ENCODE data around the gene RAB31.

The RAB31 gene

GRCh38 chr18:9712130-9712577 lies 4.1 kb downstream of the RAB31 start:
- DNase-seq (ENCODE audit: low spot score in 2 of 2) (no peak), ATAC-seq (ENCODE audit: low read depth) (no peak)
- Mint-ChIP-seq H3K9me3 (no peaks in the 10 kb centered on the region), H3K4me1 (peaks cover 58% of the 10 kb centered on the region), H3K4me3 (peak overlapping the region; percentile 72), H3K27me3 (no peaks in the 10 kb centered on the region), H3K36me3 (no peaks in the 10 kb centered on the region), H3K27ac (peak overlapping the region; percentile 98)

GRCh38 chr18:9712611-9713010 lies 4.5 kb downstream of the RAB31 start:
- no peaks in the 10 kb centered on the region for H3K9me3 Mint-ChIP-seq
- no peaks in the 10 kb centered on the region for H3K27me3 Mint-ChIP-seq
- H3K4me1 Mint-ChIP-seq: peaks cover 63% of the 10 kb centered on the region
- ATAC-seq (ENCODE audit: low read depth) (no peak), DNase-seq (ENCODE audit: low spot score in 2 of 2) (no peak)
- peaks cover 3% of the 10 kb centered on the region for H3K36me3 Mint-ChIP-seq
- peak overlapping the region; percentile 72 for H3K4me3 Mint-ChIP-seq
- H3K27ac Mint-ChIP-seq: peak overlapping the region; percentile 98

GRCh38 chr18:9714266-9715087 lies 6.4 kb downstream of the RAB31 start:
- H3K4me3 Mint-ChIP-seq: peak overlapping the region; percentile 2
- no peaks in the 10 kb centered on the region for H3K27me3 Mint-ChIP-seq
- ATAC-seq (ENCODE audit: low read depth): no peak
- peak overlapping the region; percentile 80 for H3K27ac Mint-ChIP-seq
- no peaks in the 10 kb centered on the region for H3K9me3 Mint-ChIP-seq
- peaks cover 3% of the 10 kb centered on the region for H3K36me3 Mint-ChIP-seq
- H3K4me1 Mint-ChIP-seq: peaks cover 63% of the 10 kb centered on the region
- DNase-seq (ENCODE audit: low spot score in 2 of 2): no peak

- Mint-ChIP-seq H3K4me3 (peak overlapping the region; percentile 2), H3K27me3 (no peaks in the 10 kb centered on the region), H3K27ac (peak overlapping the region; percentile 80), H3K36me3 (peaks cover 4% of the 10 kb centered on the region), H3K4me1 (peaks cover 58% of the 10 kb centered on the region), H3K9me3 (no peaks in the 10 kb centered on the region)
- ATAC-seq (ENCODE audit: low read depth) (no peak), DNase-seq (ENCODE audit: low spot score in 2 of 2) (no peak)
Observed at GRCh38 chr18:9715088-9715343, 6.9 kb downstream of the RAB31 start.

GRCh38 chr18:9715978-9716774 lies 8.1 kb downstream of the RAB31 start:
- H3K36me3 Mint-ChIP-seq: peaks cover 8% of the 10 kb centered on the region
- H3K27me3 Mint-ChIP-seq: no peaks in the 10 kb centered on the region
- H3K4me1 Mint-ChIP-seq: peaks cover 59% of the 10 kb centered on the region
- DNase-seq (ENCODE audit: low spot score in 2 of 2) (no peak), ATAC-seq (ENCODE audit: low read depth) (no peak)
- H3K9me3 Mint-ChIP-seq: no peaks in the 10 kb centered on the region
- peak overlapping the region; percentile 61 for H3K27ac Mint-ChIP-seq
- no peak overlapping the region for H3K4me3 Mint-ChIP-seq

GRCh38 chr18:9716780-9717563 lies 8.9 kb downstream of the RAB31 start:
- Mint-ChIP-seq H3K27ac (peak overlapping the region; percentile 61), H3K27me3 (no peaks in the 10 kb centered on the region), H3K9me3 (no peaks in the 10 kb centered on the region), H3K4me3 (peak overlapping the region; percentile 37), H3K36me3 (peaks cover 13% of the 10 kb centered on the region), H3K4me1 (peaks cover 59% of the 10 kb centered on the region)
- ATAC-seq (ENCODE audit: low read depth) (peak; percentile 64), DNase-seq (ENCODE audit: low spot score in 2 of 2) (no peak)

GRCh38 chr18:9719421-9719981 lies 11.4 kb downstream of the RAB31 start:
- Mint-ChIP-seq H3K36me3 (peaks cover 26% of the 10 kb centered on the region), H3K27ac (no peak overlapping the region), H3K27me3 (no peaks in the 10 kb centered on the region), H3K4me3 (no peak overlapping the region), H3K4me1 (peaks cover 44% of the 10 kb centered on the region), H3K9me3 (no peaks in the 10 kb centered on the region)
- DNase-seq (ENCODE audit: low spot score in 2 of 2) (no peak), ATAC-seq (ENCODE audit: low read depth) (no peak)

- Mint-ChIP-seq H3K9me3 (no peaks in the 10 kb centered on the region), H3K27me3 (no peaks in the 10 kb centered on the region), H3K4me1 (peaks cover 38% of the 10 kb centered on the region), H3K4me3 (no peak overlapping the region), H3K36me3 (peaks cover 31% of the 10 kb centered on the region), H3K27ac (peak overlapping the region; percentile 9)
- DNase-seq (ENCODE audit: low spot score in 2 of 2): no peak
- ATAC-seq (ENCODE audit: low read depth): no peak
Observed at GRCh38 chr18:9720327-9720726, 12.2 kb downstream of the RAB31 start.

- Mint-ChIP-seq H3K27ac (peak overlapping the region; percentile 71), H3K4me1 (peaks cover 35% of the 10 kb centered on the region), H3K36me3 (peaks cover 34% of the 10 kb centered on the region), H3K9me3 (no peaks in the 10 kb centered on the region), H3K4me3 (no peak overlapping the region), H3K27me3 (no peaks in the 10 kb centered on the region)
- ATAC-seq (ENCODE audit: low read depth): no peak
- no peak for DNase-seq (ENCODE audit: low spot score in 2 of 2)
Observed at GRCh38 chr18:9721893-9722550, 13.9 kb downstream of the RAB31 start.

GRCh38 chr18:9722691-9723090 lies 14.6 kb downstream of the RAB31 start:
- Mint-ChIP-seq H3K4me3 (no peak overlapping the region), H3K36me3 (peaks cover 31% of the 10 kb centered on the region), H3K27ac (no peak overlapping the region), H3K27me3 (no peaks in the 10 kb centered on the region), H3K4me1 (peaks cover 29% of the 10 kb centered on the region), H3K9me3 (no peaks in the 10 kb centered on the region)
- DNase-seq (ENCODE audit: low spot score in 2 of 2) (no peak), ATAC-seq (ENCODE audit: low read depth) (peak; percentile 54)

GRCh38 chr18:9724797-9725585 lies 16.9 kb downstream of the RAB31 start:
- Mint-ChIP-seq H3K4me1 (peaks cover 26% of the 10 kb centered on the region), H3K9me3 (no peaks in the 10 kb centered on the region)

GRCh38 chr18:9726175-9726574 lies 18.1 kb downstream of the RAB31 start:
- Mint-ChIP-seq H3K27me3 (no peaks in the 10 kb centered on the region), H3K4me3 (no peak overlapping the region), H3K4me1 (peaks cover 22% of the 10 kb centered on the region), H3K36me3 (peaks cover 28% of the 10 kb centered on the region), H3K9me3 (no peaks in the 10 kb centered on the region), H3K27ac (peak overlapping the region; percentile 58)
- DNase-seq (ENCODE audit: low spot score in 2 of 2) (no peak), ATAC-seq (ENCODE audit: low read depth) (no peak)

More at GRCh38 chr18:9724797-9725585, 16.9 kb downstream of the RAB31 start:
- Mint-ChIP-seq H3K36me3 (peaks cover 30% of the 10 kb centered on the region), H3K4me3 (no peak overlapping the region), H3K27ac (no peak overlapping the region), H3K27me3 (no peaks in the 10 kb centered on the region)
- DNase-seq (ENCODE audit: low spot score in 2 of 2) (no peak), ATAC-seq (ENCODE audit: low read depth) (no peak)

GRCh38 chr18:9726936-9727335 lies 18.8 kb downstream of the RAB31 start:
- Mint-ChIP-seq H3K4me1 (peaks cover 17% of the 10 kb centered on the region), H3K9me3 (no peaks in the 10 kb centered on the region), H3K4me3 (no peak overlapping the region), H3K27me3 (no peaks in the 10 kb centered on the region), H3K36me3 (peaks cover 24% of the 10 kb centered on the region), H3K27ac (no peak overlapping the region)
- ATAC-seq (ENCODE audit: low read depth) (no peak), DNase-seq (ENCODE audit: low spot score in 2 of 2) (no peak)
